ENCODE measurements around the gene MED13L.

GRCh38 chr12:116169071-116169470 lies 108.4 kb downstream of the MED13L start:
- TF ChIP-seq TCF7 (CRISPR knock-in tag; IDR thresholded peaks at IDR 0.05; ENCODE audit: low read depth) (no peak), CTCF (IDR thresholded peaks at IDR 0.05) (no peak), NFYB (CRISPR knock-in tag; conservative IDR thresholded peaks at IDR 0.05; ENCODE audit: low read depth) (no peak), ZNF219 (CRISPR knock-in tag; IDR thresholded peaks at IDR 0.05; ENCODE audit: borderline replicate concordance) (no peak), ELF4 (CRISPR knock-in tag; IDR thresholded peaks at IDR 0.05; ENCODE audit: low read depth) (no peak)

All from WTC11 (cell line).